ENCODE results near the gene CTXND2. TPM values are rescaled to one million over a fixed set of nuclear protein-coding genes. Genes with fewer than 3 reads are reported as not detected.

CTXND2 gene
- not detected in 2 replicates for total RNA-seq (2011; cell fraction: chromatin; rRNA removed; ENCODE audit: low replicate concordance)
- total RNA-seq (2011; cell fraction: nucleolus; rRNA removed) = not detected in 2 replicates
- total RNA-seq (2011; cell fraction: nucleoplasm; rRNA removed) = not detected in 2 replicates
- total RNA-seq (2014; rRNA removed) (not detected in 2 replicates), total RNA-seq (2014; rRNA removed; fragmentation: Illumina TruSeq; extraction: Trizol) (not detected in 2 replicates), total RNA-seq (2015; rRNA removed; fragmentation: Illumina TruSeq; extraction: Trizol) (not detected in 2 replicates), total RNA-seq (2021) (not detected in 2 replicates), polyA plus RNA-seq (2011; rRNA removed) (not detected in 2 replicates), polyA plus RNA-seq (2014; fragmentation: Illumina TruSeq; extraction: Trizol) (not detected in 2 replicates), polyA plus RNA-seq (2014; fragmentation: Nextera tagmentation; extraction: Ambion mirVana) (not detected), polyA plus RNA-seq (2014; rRNA removed) (not detected in 2 replicates), polyA minus RNA-seq (2011; rRNA and poly(A)+ RNA removed) (not detected in 2 replicates), Bru-seq, nascent RNA (percentile 11 among the genes with signal in this experiment), BruChase-seq, experiment 1, labeled RNA remaining after a 2-hour chase (not detected), BruChase-seq, experiment 2, labeled RNA remaining after a 6-hour chase (not detected)
- polyA plus RNA-seq (2011; cell fraction: cytosol; rRNA removed) = 0.07 TPM in 1 of 2 replicates, not detected in the other
- polyA plus RNA-seq (2011; cell fraction: nucleus; rRNA removed) = not detected in 2 replicates
- not detected in 2 replicates for polyA plus RNA-seq (2012)
- not detected in 2 replicates for polyA minus RNA-seq (2011; cell fraction: cytosol; rRNA and poly(A)+ RNA removed)
- not detected in 2 replicates for polyA minus RNA-seq (2011; cell fraction: nucleus; rRNA and poly(A)+ RNA removed)
- long read RNA-seq, experiment 1 = 0 reads
- long read RNA-seq, experiment 2 = 0 reads
- long read RNA-seq, experiment 3 = 0 reads

DNA sequence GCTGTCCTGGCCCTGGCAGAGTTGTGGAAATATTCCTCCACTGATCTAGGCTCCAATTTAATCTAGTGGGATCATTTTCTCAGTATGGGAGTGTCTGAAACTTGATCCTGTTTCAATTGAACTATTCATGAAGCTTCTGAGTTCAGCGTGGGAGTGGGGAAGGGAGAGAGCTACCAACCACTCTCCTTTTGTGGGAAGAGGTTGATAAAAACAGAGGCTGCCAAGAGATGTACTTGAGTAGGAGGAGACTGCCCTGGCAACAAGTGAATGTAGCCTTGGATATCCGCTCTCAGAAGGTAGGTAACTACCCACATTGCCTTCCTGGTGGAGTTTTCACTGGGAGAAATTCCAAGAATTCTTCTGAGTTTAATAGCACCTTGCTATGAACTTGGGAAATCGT is at the start of gene CTXND2:
Gene CTXND2 (plus strand): TSS at position 119 of the 400 bp plus-strand sequence. CDS start 25,179 bp downstream, outside the sequence.
- DNase-seq (ENCODE audit: extremely low read depth in 1 of 4, low spot score in 3 of 4) (peak in 1 of 4 experiments; percentile 27), FAIRE-seq (peak; percentile 6), ATAC-seq (peak; percentile 25; the same call in 1 of the 3 replicates)
- Histone ChIP-seq H3K27ac (ENCODE audit: extremely low read depth, low read depth, low read length) (no peak within 1 kb of the TSS), H3K79me2 (ENCODE audit: control insufficient read depth, insufficient read depth, low read length) (no peaks in the 10 kb centered on the region), H3K4me3 (no peak within 1 kb of the TSS), H4K20me1 (replicated peaks; ENCODE audit: control insufficient read depth, insufficient read depth, low read length) (no peaks in the 10 kb centered on the region), H3K27me3 (ENCODE audit: control insufficient read depth in 2 of 2, insufficient read depth in 2 of 2, low read length in 2 of 2) (no peaks in the 10 kb centered on the region), H3K4me1 (replicated peaks in 1 of 2; ENCODE audit: control insufficient read depth in 2 of 2, insufficient read depth in 2 of 2, low read length in 2 of 2) (no peaks in the 10 kb centered on the region; a peak in 1 of 5 replicates), H3K9me1 (ENCODE audit: control insufficient read depth, insufficient read depth, low read length) (no peaks in the 10 kb centered on the region), H3K4me2 (ENCODE audit: insufficient read depth, low read length) (no peak within 1 kb of the TSS), H3K36me3 (ENCODE audit: control insufficient read depth, insufficient read depth, low read length) (no peaks in the 10 kb centered on the region), H3K9ac (ENCODE audit: insufficient read depth in 1 of 2, low read depth in 2 of 2, low read length in 2 of 2) (no peak within 1 kb of the TSS; a peak in 1 of 4 replicates), H3K9me3 (replicated peaks; ENCODE audit: control insufficient read depth, insufficient read depth, low read depth, low read length) (no peaks in the 10 kb centered on the region), H2AFZ (ENCODE audit: low read depth, low read length) (peak within 1 kb of the TSS; percentile 51)
- ChIA-PET CTCF (ENCODE audit: low intra/inter-chr PET ratio) (no interaction called here), POLR2A (interaction anchor here (1.8 kb wide), 1 partner anchor 9 kb away, joined by 7 read pairs; no protein-coding TSS in a partner anchor)
- in situ Hi-C loops (cut with MboI) (no loop called here), intact Hi-C loops (cut with micrococcal nuclease) (no loop called here)
- no peak for TF ChIP-seq ZNF76 (CRISPR knock-in tag; IDR thresholded peaks at IDR 0.05; ENCODE audit: borderline replicate concordance)
- peak; percentile 56; the same call in 1 of the 2 replicates for TF ChIP-seq CC2D1A (IDR thresholded peaks at IDR 0.05)
- 25% methylated on average over 3 of the region's 3 CpGs for WGBS (ENCODE audit: insufficient coverage, low coverage, missing lambda C conversion rate)
- BruUV-seq (replicated peaks) = no TSS peak
